T-helper 1 cell (primary cell): Measurements from ENCODE around the gene ARHGEF28.

Source experiments
- DNase-seq, 5 donors: peaks; one replicate each; pipeline ENCODE4 v3.0.0-alpha.2; 2012 to 2020

The ARHGEF28 gene

GRCh38 chr5:73861313-73861988 lies 235.5 kb downstream of the ARHGEF28 start:
- no peak for DNase-seq

GRCh38 chr5:73862796-73863195 lies 236.8 kb downstream of the ARHGEF28 start:
- DNase-seq: no peak

- no peak for DNase-seq
Observed at GRCh38 chr5:73863876-73864275, 237.9 kb downstream of the ARHGEF28 start.

DNA sequence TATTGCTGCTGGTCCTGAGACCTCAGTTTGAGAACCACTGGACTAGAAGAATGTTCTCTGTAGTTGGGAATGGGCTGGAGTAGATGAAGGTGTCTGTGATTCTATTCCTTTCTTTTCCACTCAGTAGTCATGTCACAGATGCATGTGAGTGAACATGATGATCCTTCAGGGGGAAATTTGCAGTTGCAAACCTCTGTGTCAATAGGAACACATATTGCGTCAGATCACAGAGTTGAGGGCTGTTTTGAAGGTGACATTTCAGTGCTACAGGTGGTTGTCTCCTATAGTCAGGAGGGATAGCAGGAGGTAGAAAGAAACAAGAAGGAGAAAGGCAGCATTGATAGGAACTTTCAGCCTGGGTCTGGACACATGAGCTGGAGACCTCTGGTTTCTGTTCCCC lies 239.3 kb downstream of the ARHGEF28 start:
- no peak for DNase-seq

- DNase-seq: no peak
Observed at GRCh38 chr5:73867345-73868335, 241.6 kb downstream of the ARHGEF28 start.

- DNase-seq: no peak
Observed at GRCh38 chr5:73883646-73884045, 257.6 kb downstream of the ARHGEF28 start.

- DNase-seq: no peak
Observed at GRCh38 chr5:73887688-73888087, 261.7 kb downstream of the ARHGEF28 start.

GRCh38 chr5:73890569-73890968 lies 264.6 kb downstream of the ARHGEF28 start:
- no peak for DNase-seq

DNA sequence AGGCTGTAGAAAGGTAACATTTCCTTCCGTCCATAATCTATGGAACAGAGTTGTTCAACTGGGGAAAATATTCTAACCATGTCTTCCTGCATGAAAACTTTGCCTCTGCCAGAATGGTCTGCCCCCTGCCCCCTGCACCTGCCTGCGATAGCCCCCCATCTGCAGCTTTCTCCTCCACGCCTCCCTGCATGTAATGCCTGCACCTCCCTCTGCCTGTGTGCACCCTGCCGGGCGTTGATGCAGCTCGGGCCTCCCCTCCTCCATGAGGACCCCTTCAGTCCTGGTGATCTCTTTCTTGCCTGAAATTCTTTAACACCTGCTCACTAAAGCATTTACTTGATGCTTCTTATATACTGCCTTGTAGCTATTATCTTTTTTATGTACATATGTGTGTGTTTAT lies 266.2 kb downstream of the ARHGEF28 start:
- no peak for DNase-seq

DNA sequence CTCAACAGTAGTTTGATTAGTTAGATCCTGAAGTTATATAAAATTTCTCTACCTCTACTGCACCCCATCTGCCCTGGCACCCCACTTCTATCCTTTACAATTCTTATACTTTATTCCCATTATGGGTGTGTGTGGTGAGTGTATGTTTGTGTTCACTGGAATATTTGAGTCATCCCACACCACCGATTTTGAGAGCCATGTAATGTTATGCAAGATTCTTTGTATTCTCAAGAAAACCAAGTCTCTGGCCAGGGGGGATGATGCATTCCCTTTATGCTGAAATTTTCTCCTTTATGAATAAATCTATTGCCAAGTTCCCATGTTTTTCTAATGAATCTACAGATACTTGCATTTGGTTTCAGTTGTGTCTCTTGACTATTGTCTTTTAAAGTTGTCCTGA lies 266.8 kb downstream of the ARHGEF28 start:
- DNase-seq: no peak

DNA sequence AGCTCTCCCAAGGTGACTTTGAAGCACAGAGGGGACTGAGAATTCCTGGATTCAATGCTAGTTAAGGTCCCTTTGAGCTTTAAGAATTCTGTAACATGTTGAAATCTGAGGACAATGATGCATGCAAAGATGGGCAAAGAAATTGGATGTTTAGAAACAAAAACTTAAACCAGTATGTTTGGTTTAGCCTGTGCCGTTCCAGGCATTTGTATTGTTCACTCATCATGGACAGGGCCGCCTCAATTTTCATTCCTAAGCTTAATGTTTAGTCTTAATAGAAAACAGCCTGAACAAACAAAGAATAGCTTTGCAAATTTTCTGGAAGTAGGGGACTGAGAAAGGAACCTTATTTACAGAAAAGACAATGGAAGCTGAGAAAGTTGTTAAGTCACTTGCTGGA lies 267.8 kb downstream of the ARHGEF28 start:
- DNase-seq: no peak

DNA sequence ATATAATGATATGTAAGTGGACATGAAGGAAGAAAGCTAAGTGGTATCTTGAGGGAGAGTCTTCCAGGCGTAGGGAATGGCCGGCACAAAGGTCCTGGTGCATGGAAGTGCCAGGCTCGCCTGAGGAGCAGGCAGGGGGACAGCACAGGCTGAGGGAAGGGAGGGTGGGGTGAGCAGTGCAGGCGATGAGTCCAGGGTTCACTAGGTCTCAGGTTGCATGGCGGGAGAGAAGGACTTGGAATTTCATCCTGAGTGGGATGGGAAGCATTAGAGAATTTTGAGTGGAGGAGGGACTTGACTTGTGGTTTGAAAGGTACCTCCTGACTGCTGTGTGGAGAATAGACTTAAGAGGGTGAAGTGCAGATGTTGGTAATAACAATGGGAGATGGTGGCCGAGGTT lies 268.9 kb downstream of the ARHGEF28 start:
- DNase-seq: no peak

- DNase-seq: peak in 1 of 5 donors; percentile 71
Observed at GRCh38 chr5:73895471-73895870, 269.5 kb downstream of the ARHGEF28 start.

GRCh38 chr5:73896097-73896496 lies 270.1 kb downstream of the ARHGEF28 start:
- DNase-seq: no peak

GRCh38 chr5:73896668-73897067 lies 270.7 kb downstream of the ARHGEF28 start:
- no peak for DNase-seq

GRCh38 chr5:73897893-73898292 lies 271.9 kb downstream of the ARHGEF28 start:
- DNase-seq: no peak

DNA sequence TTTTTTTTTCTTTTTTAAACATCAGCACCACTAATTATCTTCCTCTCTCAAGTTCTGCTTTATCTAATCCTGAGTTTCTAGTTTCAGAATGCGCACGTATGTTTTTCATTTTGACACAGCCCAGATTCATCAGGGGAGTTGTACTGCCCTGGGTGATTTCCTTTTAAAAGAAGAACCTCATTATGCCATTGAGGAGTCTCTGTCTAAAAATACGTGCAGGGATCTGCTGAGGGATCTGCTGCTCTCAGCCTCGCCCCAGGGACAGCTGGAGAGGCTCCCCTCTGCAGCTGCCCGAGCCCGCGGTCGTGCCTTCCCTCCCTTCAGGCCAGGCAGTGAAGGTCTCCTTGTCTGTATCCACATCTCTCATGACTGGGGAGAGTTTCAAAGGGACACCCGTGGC lies 273.1 kb downstream of the ARHGEF28 start:
- DNase-seq: peak in 1 of 5 donors; percentile 72

DNA sequence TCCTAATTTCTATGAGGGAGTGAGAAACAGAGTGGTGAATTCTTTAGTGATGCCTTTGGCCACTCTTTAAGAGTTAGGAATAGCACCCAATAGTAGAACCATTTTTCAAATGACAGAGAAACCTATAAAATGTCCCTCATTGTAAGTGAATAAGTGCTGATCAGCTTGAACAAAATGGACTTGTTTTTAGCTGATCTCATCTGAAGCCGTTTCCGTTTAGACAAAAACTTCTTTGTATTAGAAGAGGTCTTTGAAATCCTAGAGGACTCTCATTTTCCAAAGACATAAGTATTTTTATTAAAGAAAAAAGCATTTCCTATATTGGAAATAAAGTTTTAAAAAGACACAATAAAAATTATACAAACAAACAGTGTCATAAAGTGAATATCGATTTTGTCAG lies 273.9 kb downstream of the ARHGEF28 start:
- DNase-seq: no peak

DNA sequence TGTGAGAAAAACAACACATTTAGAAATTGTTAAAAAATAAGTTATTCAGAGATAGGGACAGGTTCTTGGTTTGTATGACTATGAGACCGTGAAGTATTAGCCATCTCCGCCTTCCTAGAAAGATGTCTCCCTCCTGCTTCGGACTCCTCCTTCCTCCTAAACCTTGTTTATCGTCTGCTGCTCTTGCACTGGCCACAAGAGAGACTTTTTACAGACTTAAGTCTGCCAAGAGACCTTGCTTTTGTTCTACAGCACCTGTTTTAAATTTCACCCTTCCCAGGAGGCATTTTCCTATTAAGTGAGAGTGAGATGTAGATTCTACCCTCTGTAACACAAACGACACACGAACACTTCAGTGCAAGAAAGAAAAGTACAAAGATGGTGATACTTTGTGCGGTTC lies 274.6 kb downstream of the ARHGEF28 start:
- DNase-seq: no peak

- DNase-seq: no peak
Observed at GRCh38 chr5:73901043-73901442, 275.0 kb downstream of the ARHGEF28 start.

DNA sequence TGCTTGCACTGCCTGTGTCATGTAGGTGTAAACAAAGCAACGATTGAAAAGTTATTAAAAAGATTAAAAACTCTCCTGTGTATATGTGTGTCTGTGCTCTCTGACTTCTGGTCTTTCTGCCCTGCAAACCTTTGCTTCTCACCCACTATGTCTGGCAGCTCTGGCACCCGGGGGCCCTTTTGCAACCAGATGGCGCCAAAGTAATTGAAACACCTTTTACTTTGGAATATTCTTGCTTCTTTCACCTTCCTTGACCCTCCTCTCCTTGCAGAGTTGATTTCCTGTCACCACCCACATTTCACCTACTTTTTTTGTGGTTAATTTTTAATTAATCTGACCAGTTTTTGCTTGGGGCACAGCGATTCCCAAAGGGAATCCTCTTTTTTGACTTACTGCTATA lies 275.5 kb downstream of the ARHGEF28 start:
- DNase-seq: no peak

GRCh38 chr5:73902327-73903051 lies 276.5 kb downstream of the ARHGEF28 start:
- DNase-seq: peak in 1 of 5 donors; percentile 48

DNA sequence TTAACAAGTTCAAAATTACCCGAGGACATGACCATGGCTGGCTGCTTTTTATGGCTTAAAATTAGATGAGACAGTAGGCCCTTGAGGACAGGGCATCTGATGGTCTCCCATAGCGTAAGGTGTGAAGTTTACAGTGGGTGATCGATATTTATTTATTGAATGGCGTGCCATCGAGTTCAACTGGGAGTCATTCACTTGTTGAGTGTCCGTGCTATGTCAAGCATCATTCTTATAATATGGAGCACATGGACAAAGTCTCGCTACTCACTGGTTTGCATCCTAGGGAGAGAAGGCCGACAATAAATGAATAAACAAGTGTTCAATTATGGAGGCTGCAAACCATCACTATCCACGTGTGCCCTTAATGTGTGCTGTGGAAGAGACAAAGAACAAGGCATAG lies 277.2 kb downstream of the ARHGEF28 start:
- no peak for DNase-seq
